Heart left ventricle (tissue), 13 donors: ENCODE data around the gene MYO5C.

Source experiments
- POLR2A ChIP-seq, 2 donors: fragments of 450-650 bp; IDR thresholded peaks; one replicate each; pipeline ENCODE4 v1.6.1; 2017; ENCODE audit warnings: antibody characterized with exemption in 2 of 2, mild to moderate bottlenecking in 2 of 2, moderate library complexity in 2 of 2
- TF ChIP-seq, protein P1 (sequence below), 12 donors: fragments of 200-600 bp; sonication (generic) in 4 of 12; IDR thresholded peaks; one replicate each; pipeline versions ENCODE4 v1.5.0 to v1.8.0; 2018 to 2022; ENCODE audit warnings: antibody characterized with exemption in 12 of 12, mild to moderate bottlenecking in 5 of 12
- donor health status: ischemic (EF 13 %, LVEDD 7.1; RV severe dilation, severe dysfunction).
- donor health status: DM: no; HTN: yes; CAD: no.
- donor health status: DM: no; HTN: no; CAD: no.
- donor health status: ischemic (EF 25% LVEDD 6.9; RV normal size, moderate dysfunction).
- donor health status: ischemic (EF 25% LVEDD 5.7; RV mildly dilated, moderate dysfunction).
- donor health status: ischemic (EF 35%, LVEDD 5.7; RV mildly dilated, moderate dysfunction).
- donor health status: nonischemic (EF 11% LVEDD 7.7; RV severe dilation, severe dysfunction).
- donor health status: DM: yes; HTN: yes; CAD: no.
- donor health status: PGD.
- donor health status: ischemic (EF 29% LVEDD 5.4; RV normal size, mild dysfunction).
- donor health status: nonischemic (EF 23%, LVEDD 6.1; RV moderate dilation, normal function).

DNA sequence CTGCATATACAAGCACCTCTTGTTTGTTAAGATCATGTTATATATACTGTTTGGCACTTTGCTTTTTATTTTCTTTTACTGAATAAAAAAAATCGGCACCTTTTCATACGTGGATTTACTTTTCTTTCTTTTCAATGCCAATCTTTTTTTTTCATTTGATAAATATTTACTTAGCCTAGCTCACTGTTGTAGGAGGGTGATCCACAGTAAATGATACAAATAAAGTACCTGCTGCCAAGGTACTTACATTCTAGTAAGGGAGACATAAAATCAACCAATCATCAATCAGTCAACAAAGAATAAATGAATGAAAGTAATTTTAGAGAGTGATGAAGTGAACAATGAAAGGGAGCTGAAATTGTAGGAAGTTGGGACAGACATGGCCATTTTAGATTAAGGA lies 122.7 kb downstream of the MYO5C start:
- TF ChIP-seq, protein P1, sequence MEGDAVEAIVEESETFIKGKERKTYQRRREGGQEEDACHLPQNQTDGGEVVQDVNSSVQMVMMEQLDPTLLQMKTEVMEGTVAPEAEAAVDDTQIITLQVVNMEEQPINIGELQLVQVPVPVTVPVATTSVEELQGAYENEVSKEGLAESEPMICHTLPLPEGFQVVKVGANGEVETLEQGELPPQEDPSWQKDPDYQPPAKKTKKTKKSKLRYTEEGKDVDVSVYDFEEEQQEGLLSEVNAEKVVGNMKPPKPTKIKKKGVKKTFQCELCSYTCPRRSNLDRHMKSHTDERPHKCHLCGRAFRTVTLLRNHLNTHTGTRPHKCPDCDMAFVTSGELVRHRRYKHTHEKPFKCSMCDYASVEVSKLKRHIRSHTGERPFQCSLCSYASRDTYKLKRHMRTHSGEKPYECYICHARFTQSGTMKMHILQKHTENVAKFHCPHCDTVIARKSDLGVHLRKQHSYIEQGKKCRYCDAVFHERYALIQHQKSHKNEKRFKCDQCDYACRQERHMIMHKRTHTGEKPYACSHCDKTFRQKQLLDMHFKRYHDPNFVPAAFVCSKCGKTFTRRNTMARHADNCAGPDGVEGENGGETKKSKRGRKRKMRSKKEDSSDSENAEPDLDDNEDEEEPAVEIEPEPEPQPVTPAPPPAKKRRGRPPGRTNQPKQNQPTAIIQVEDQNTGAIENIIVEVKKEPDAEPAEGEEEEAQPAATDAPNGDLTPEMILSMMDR (IDR thresholded peaks at IDR 0.05): no peak
- TF ChIP-seq POLR2A (IDR thresholded peaks at IDR 0.05): no peak
